Ovary (tissue), 3 donors: ENCODE data around the gene CST6.

ENCODE experiments used
- POLR2A ChIP-seq: fragments of 450-650 bp; IDR thresholded peaks from one replicate; pipeline ENCODE4 v1.6.1; 2017; ENCODE audit warnings: antibody characterized with exemption, mild to moderate bottlenecking, moderate library complexity
- TF ChIP-seq, protein P1 (sequence below), 3 donors: fragments of 450-650 bp in 2 of 3; fragments of 200-600 bp in 1 of 3; IDR thresholded peaks; one replicate each; pipeline versions ENCODE4 v1.5.1 to v1.8.0; 2016 to 2022; ENCODE audit warnings: antibody characterized with exemption in 3 of 3, mild to moderate bottlenecking in 1 of 3
- donor health status: DM: no; HTN: no; CAD: no.

DNA sequence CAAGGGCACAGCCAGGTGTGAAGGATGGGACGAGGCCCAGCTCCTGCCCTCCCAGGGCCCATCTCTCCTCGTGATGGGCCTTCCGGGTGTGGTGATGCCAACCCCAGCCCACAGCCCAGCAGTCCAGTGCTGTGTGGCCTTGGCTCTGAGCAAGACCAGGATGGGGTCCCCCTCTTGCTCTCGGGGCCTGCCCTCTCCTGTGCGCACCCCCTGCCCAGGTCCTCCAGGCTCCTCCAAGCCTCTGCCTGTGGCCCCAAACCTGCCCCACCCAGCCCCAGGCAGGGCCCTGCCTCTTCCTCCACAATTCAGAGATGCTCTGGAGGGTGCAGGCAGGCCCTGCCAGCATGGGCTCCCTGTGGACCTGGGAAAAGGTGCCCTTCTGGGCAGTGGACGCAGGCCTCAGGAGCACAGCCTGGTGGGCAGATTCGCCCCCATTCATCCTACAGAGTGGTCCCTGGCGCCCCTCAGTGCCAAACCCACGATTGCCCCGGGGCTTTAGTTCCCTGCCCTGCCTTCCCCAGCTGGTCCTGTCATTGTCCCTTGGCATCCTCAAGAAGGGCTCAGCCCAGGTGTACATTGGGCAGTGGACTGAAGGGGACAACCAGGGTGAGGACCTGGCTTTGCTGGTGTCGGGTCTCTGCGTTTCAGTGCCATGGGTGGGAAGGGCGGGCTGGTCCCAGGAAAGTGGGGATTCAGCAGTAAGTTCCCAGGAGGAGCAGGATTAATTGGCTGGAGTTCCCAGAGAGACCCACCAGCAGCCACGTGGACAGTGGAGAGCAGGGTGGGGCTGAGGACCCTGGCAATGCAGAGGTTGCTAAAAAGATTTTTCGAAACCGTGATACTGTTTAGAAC, 29.6 kb upstream of the CST6 start:
- TF ChIP-seq POLR2A, result no peak
- TF ChIP-seq, protein P1, sequence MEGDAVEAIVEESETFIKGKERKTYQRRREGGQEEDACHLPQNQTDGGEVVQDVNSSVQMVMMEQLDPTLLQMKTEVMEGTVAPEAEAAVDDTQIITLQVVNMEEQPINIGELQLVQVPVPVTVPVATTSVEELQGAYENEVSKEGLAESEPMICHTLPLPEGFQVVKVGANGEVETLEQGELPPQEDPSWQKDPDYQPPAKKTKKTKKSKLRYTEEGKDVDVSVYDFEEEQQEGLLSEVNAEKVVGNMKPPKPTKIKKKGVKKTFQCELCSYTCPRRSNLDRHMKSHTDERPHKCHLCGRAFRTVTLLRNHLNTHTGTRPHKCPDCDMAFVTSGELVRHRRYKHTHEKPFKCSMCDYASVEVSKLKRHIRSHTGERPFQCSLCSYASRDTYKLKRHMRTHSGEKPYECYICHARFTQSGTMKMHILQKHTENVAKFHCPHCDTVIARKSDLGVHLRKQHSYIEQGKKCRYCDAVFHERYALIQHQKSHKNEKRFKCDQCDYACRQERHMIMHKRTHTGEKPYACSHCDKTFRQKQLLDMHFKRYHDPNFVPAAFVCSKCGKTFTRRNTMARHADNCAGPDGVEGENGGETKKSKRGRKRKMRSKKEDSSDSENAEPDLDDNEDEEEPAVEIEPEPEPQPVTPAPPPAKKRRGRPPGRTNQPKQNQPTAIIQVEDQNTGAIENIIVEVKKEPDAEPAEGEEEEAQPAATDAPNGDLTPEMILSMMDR (IDR thresholded peaks at IDR 0.05), result no peak
